Epidermal melanocyte (primary cell): ENCODE measurements around the gene EXOC3L1.

ENCODE experiments used
- DNase-seq: peaks from one replicate; pipeline ENCODE4 v3.0.0; 2011; ENCODE audit warnings: low spot score; ENCODE audit not compliant: insufficient read length

EXOC3L1 gene

GRCh38 chr16:67150047-67150832 lies 39.7 kb downstream of the EXOC3L1 start:
- DNase-seq, result peak; percentile 51

- no peak for DNase-seq
These were observed 40.5 kb downstream of the EXOC3L1 start for GRCh38 chr16:67149276-67150046.

- no peak for DNase-seq
These were observed 41.2 kb downstream of the EXOC3L1 start for GRCh38 chr16:67148656-67149275.

GRCh38 chr16:67148221-67148620 lies 41.7 kb downstream of the EXOC3L1 start:
- no peak for DNase-seq

GRCh38 chr16:67147437-67148140 lies 42.3 kb downstream of the EXOC3L1 start:
- DNase-seq, result no peak

GRCh38 chr16:67146523-67147357 lies 43.2 kb downstream of the EXOC3L1 start:
- DNase-seq, result no peak

- no peak for DNase-seq
These were observed 44.2 kb downstream of the EXOC3L1 start for GRCh38 chr16:67145746-67146145.

- DNase-seq, result no peak
These were observed 45.0 kb downstream of the EXOC3L1 start for GRCh38 chr16:67144943-67145342.

- no peak for DNase-seq
These were observed 47.6 kb downstream of the EXOC3L1 start for GRCh38 chr16:67142342-67142741.

- DNase-seq, result no peak
These were observed 48.5 kb downstream of the EXOC3L1 start for GRCh38 chr16:67141391-67141790.

- DNase-seq, result no peak
These were observed 52.3 kb downstream of the EXOC3L1 start for GRCh38 chr16:67137605-67138004.
